NCI-H774 (cell line): ENCODE results near the gene RNF44.
"Not testable (repeated sequence)": the region's sequence is repeated elsewhere in the genome, so short reads cannot be mapped to it uniquely, and the experiment has no call there.

Experiments
- DNase-seq: peaks from one replicate; lab custom pipeline; 2025; lab: John Stamatoyannopoulos, UW

RNF44 gene

DNA sequence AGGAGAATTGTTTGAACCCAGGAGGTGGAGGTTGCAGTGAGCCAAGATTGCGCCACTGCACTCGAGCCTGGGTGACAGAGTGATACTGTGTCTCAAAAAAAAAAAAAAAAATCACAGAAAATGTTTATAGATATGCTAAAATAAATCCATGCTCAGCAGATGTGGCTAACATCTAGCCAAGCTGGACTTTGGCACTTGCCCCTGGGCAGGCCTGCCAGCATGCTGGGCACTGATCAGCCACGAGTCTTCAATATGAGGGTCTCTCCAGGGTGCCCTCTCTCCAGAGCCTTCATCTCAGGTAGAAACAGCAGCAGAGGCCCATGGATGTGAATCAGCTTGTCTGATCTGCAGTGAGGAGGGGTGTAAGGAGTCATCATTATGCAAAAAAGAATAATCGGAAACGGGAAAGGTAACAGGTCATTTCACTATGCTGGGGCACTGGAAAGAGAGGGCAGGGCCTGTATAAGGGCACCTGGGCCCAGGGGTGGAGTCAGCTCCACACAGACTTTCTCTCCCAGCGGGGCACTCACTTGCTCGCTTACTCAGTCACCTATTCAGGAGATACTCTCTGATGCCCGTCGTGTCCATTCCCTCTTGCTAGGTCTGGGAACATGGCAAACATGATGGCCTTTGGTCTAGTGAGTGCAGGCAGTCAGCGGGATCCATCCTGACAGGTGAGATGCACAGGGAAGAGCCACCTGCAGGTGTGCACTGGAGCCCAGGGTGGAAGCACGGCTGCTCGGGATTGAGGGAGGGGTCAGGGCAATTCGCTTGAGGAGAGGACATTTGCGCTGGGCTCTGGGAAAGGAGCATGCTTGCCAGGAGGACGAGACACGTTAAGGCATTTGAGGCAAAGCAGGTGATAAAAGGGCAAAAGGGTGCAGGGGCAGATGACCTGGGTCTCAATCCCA lies 17.1 kb downstream of the RNF44 start:
- no peak for DNase-seq

DNA sequence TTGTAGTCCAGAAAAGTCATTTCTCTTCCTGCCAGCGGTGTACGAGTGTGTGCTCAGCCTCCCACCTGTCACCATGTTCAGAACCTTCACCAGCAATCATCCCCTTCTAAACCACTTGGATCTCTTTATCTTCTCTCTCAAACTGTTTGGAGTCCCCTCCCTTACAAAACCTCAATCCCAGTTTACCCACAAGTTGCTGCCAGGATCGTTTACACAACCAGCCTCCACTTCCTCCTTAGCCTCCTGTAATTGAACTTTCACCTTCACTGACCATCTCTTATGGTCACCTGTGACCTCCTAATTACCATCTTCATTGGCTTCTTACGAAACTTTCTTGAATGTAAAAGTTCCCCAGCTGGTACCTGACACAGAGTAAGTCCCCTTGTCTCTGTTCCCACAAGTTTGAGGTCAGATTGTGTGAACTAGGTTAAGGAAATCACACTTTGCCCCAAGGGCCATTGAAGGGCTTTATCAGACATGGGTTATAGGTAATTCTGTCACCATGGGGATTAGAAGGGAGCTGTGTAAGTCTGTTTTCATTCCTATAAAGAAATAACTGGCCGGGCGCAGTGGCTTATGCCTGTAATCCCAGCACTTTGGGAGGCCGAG lies 20.0 kb downstream of the RNF44 start:
- no peak for DNase-seq

DNA sequence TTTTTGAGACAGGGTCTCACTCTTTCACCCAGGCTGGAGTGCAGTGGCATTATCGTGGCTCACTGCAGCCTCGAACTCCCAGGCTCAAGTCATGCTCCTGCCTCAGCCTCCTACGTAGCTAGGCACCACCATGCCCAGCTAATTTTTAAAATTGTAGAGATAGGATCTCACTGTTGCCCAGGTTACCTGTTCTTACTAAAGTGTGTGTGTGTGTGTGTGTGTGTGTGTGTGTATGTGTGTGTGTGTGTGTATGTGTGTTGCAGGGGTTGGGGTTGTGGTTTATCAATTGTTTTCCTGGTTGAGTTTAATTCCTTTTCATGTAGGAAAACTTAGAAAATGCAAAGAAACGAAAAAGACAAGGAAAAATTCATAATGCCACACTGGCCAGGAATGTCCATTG lies 21.8 kb downstream of the RNF44 start:
- DNase-seq, result no peak

DNA sequence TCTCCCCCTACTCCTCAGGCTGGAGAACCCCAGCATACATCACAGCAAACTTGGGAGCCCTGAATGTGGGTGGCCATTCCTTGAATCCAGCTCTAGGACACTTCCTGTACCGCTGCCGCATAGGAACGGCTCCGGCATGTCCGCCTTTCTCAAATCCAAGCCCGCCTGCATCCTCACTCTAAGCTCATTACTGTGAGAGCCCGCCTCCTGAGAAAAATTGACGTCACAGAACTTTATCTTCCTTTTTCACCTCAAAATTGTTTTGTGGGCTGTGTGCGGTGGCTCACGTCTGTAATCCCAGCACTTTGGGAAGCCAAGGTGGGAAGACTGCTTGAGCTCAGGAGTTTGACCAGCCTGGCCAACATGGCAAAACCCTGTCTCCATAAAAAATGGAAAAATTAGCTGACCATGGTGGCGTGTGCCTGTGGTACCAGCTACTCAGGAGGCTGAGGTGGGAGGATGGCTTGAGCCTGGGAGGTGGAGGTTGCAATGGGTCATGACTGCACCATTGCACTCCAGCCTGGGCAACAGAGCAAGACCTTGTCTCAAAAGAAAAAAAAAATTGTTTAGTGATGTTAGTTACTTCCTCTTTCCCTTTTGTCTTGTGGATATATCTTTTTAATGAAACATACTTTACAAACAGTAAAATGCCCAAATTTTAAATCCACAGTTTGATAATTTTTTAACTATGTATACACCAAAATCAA lies 22.8 kb downstream of the RNF44 start:
- no peak for DNase-seq

DNA sequence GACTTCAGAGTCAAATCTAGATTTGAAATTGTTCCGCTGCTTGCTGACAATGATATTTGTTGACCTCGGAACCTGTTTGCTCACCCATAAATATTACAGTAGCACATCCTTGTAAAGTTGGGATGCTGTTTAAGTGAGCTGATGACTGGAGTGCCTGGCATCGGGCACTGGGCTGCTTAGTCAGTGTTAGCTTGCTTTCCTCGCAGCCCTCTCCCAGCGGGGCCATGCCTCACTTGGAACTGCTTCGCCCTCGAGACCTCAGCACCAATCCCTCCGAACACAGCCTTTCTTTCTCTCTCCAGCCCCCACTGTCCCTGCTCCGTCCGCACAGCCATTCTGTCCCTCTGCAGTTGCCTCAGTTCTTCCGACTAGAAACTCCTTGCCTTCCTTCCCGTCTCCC lies 23.4 kb downstream of the RNF44 start:
- DNase-seq, result no peak

DNA sequence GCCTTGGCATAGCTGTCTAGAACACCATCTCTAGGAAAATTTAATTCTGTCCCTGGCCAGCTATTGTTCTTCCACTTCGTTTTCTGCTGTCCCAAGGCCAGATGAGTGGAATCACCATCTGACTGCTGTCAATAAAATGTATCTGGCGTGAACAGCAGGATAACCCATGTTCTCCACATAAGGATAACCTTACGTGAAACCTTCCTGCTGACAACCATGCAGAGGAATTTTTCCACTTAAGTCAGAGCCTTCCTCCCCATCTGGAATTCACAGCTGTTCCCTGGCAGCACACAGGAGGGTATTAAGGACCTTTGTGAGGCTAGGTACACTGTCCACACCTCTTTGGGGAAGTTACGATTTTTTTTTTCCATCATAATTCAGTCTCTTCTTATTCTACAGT lies 28.6 kb downstream of the RNF44 start:
- DNase-seq, result no peak

DNA sequence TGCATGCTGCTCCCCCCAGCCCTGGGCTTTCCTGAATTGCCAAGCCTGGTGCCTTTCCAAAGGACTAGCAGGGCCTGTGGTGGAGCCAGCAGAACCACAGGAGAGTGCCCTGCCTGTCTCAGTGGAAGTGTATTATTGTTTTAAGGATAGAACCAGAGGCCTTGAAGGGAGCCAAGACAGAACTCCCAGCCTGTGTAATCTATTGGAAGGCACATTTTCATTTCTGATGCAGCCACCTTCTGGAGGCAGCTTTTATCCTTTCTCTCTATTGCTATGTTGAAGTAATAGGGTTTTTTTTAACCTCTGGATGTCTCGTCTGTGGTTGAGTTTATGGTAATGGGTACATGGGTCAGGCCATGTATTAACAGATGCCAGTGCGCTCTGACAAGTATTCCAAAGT lies 29.3 kb downstream of the RNF44 start:
- no peak for DNase-seq

DNA sequence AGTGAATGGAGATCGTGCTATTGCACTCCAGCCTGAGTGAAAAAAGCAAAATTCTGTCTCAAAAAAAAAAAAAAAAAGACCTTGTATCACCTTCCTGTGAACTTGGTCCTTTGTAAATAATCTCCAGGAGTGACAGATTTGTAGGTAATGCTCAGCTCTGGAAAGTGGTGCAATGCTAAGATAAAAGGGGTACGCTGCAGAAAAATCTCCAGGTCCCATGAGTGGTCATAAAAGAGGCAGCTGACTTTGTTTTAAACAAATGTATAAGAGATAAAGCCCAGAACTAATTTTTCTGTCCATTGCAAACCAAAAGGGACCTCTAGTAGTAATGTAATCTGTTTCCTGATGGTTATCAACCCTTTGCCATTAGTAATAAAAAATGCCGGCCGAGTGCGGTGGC lies 33.7 kb downstream of the RNF44 start:
- no peak for DNase-seq

DNA sequence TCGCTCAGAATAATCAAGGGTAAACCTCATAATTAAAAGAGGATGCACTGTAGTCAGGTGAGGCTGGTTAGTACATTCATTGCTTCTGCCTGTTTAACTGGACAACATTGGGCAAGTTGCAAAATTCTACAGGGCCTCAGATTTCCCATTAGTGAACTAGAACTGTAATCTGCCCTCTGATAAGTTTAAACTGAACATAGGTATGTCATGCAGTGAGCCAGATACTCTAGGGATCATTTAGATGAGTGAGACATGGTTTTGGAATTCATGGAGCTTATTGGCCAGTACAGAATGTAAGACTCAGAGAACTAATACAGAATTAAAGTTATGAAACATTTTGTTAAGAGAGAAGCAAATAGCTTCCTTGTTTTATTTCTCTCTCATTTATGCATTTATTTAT lies 35.9 kb downstream of the RNF44 start:
- no peak for DNase-seq

DNA sequence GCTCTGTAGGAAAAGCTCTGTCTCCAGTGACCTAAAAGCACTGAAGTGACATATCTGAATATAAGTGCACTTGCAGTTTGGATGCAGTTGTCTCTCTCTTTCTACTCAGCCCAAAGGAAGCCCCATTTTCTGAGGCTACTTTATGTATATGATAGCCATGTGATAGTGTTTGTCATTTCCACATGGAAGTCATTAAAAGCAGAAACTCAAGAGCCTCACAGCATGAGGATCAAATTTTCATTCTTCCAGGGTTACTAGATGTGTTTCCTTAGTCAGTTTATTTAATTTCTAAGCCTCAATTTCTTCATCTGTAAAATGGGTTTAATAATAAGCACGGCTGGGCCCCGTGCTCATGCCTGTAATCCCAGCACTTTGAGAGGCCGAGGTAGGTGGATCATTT lies 36.7 kb downstream of the RNF44 start:
- DNase-seq, result no peak

DNA sequence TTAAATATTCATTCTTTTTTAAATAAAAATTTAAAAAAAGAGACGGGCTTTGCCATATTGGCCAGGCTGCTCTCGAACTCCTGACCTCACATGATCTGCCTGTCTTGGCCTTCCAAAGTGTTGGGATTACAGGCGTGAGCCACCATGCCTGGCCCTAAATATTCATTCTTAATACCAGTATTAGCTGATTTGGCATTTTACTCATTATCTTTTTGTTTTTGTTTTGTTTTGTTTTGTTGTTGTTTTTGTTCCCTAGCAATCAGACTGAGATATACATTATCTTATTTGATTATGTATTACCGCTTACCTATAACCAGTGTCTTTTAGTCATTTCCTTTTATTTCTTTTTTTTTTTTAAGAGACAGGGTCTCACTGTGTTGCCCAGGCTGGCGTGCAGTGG lies 37.9 kb downstream of the RNF44 start:
- DNase-seq, result no peak

DNA sequence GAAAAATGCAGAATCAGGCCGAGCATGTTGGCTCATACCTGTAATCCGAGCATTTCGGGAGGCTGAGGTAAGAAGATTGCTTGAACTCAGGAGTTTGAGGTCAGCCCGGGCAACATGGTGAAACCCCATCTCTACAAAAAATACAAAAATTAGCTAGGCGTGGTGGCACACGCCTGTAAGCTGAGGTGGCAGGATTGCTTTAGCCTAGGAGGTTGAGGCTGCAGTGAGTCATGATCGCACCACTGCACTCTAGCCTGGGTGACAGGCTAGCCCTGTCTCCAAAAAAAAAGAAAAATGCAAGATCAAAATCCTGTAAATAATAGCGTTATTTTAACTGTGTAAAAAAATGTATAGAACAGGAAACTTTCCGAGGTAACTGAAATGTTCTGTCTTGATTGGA lies 39.4 kb downstream of the RNF44 start:
- DNase-seq, result no peak

DNA sequence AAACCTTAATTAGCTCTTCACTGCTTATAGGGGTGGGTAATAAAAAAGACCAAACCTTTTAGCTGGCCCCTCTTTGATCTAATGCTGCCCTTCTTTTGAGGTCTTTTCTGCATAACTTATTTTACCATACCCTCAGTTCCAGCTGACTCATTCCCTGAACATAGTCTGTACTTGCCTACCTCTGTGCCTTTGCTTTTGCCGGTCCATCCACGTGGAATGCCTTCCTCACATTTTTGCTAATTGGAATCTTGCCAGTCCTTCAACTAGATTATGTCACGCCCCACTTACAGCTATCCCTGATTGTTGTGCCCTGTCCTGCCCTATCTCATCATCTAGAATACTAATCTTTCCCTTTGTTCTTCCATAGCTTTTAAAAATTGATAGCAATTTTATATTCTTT lies 44.8 kb downstream of the RNF44 start:
- DNase-seq, result no peak

DNA sequence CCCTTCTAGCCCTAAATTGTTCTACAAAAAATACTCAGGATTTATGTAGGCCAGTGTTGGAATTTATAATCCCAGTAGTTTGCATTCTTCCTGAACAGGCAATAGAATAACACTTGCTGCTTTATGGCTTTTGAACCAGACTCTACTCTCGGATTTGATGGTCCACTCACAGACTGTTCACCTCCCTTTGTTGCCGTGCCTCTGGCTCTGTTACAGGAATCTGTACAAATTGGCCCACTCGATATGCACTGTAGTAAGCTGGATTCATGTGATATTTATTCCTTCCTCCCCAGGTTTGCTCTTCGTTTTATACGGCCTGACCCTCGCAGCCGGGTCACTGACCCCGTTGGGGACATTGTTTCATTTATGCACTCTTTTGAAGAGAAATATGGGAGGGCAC lies 45.3 kb downstream of the RNF44 start:
- no peak for DNase-seq

DNA sequence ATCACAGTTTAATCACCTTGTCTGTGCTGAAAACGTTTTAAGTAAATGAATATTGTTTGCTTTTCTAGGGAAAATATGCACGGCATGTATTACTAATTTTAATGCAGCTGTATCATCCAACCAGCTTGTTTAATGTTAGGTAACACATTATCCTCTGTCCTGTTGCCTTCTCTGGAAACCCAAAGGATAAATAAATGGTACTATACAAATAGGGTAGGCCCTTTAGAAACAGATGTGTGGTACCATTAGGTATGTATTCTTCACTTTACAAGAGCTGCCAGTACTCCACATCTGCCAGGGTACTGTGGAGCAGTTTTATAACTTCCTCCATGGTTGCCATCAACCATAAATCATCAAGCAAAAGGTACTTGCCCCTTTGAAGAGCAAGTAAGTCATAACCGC lies 46.1 kb downstream of the RNF44 start:
- no peak for DNase-seq

DNA sequence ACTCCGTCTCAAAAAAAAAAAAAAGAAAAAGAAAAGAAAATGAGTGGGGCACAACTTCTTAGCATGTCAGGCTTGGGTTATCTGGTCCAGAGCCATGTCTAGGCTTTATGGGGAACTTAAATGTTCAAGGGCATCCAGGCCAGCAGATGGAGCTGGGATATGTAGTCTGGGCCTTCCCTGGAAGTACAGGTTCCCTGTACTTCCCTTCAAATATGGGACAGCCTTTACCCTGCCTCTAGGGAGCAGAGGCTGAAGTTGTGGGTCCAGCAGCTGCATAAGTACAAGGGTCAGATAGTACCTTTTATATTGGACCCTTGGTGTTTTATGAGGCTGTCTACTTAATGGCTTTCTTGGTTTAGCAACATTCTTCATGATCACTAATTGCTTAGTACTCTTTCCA lies 46.9 kb downstream of the RNF44 start:
- DNase-seq, result no peak

DNA sequence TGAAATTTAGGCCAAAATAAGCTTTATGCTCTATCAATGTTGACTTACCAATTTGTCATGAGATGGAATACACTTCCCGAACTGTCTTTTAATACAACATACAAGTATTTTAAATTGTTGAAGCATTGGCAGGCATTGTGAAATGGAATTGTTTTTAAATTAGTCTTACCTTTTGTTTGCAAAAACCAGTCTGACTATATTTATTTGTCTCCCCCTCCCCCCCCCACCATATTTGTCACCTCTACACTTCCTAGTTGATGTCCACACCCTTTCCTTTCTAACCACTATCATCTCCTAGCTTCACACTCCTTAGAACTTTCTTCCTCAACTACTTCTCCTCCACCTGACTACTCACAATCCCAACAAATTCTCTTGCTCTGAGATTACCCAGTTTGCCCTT lies 48.1 kb downstream of the RNF44 start:
- DNase-seq, result no peak

DNA sequence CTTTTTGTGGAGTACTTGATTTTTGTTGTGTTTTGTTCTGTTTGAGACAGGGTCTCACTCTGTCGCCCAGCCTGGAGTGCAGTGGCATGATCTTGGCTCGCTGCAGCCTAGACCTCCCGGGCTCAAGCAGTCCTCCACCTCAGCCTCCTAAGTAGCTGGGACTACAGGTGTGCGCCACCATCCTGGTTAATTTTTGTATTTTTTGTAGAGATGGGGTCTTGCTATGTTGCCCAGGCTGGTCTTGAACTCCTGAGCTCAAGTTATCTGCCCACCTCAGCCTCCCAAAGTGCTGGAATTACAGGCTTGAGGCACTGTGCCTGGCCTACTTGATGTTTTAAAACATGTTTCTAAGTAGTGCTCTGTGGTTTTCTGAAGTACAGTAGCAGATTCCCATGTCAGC lies 50.0 kb downstream of the RNF44 start:
- DNase-seq, result not testable (repeated sequence)

DNA sequence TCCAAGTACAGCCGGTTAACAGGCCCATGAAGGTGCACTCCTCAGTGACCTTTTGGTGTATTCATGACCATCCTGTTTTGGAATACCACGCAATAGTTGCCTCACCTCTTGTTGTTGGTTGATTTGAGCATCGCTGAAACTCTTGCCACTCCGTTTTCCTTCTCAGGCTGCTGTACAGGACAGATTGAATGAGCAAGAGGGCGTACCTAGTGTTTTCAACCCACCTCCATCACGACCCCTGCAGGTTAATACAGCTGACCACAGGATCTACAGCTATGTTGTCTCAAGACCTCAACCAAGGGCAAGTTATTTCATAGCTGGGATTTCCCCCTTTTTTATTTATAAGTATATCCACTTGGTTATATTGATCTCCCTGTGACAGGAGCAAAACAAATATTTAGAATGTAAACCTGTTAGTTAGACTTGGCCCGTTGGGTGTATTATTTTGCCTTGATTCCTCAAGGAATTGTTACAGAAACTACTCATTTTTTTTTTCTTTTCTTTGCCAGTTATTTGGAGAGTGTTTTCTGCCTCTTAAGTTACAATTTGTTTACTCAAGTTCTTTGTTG lies 50.9 kb downstream of the RNF44 start:
- no peak for DNase-seq

DNA sequence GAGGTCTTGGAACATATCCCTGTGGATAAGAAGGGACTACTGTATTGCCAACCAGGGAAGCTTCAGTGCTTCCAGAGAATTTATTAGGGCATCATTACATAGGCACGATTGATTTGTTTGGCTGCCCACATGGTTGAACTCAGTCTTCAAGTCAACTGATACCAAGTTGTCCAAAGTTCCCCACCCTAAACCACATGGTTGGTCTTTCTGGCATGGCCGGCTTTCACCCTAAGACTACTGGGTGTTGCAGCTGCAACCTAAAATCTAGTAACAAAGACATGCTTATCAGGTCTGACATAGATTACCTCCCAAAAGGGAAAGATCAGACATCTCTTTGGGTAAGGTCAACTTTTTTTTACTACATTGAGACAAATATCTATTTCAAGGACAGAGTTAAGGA lies 52.0 kb downstream of the RNF44 start:
- no peak for DNase-seq

DNA sequence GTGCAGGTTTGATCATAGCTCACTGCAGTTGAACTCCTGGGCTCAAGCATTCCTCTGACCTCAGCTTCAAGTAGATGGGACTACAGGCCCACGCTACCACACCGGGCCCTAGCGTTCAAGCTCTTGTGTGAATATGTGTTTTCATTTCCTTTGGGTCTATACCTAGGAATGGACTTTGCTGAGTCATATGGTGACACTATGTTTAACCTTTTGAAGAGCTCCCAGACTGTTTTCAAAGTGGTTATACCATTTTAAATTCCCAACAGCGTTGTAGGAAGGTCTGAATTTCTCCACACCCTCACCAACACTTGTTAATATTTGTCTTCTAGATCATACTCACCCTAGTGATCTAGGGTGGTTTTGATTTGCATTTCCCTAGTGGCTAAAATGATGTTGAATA lies 55.5 kb downstream of the RNF44 start:
- DNase-seq, result no peak
